ENCODE results near the gene CASKIN1.
"Not testable (repeated sequence)": the region's sequence is repeated elsewhere in the genome, so short reads cannot be mapped to it uniquely, and the experiment has no call there.

The CASKIN1 gene

GRCh38 chr16:2196162-2196980 is at the start of gene CASKIN1:
CASKIN1 (minus strand) TSS chr16:2196605; CDS start chr16:2196432, 173 bp downstream.
- peak within 1 kb of the TSS; percentile 37 for H3K4me3 ChIP-seq (ENCODE audit: low read depth, low read length)

GRCh38 chr16:2244926-2245795 is 48.8 kb upstream of the CASKIN1 start:
- H3K4me3 ChIP-seq (ENCODE audit: low read depth, low read length): no peak overlapping the region

GRCh38 chr16:2244301-2244700 is 47.9 kb upstream of the CASKIN1 start:
- no peak overlapping the region for H3K4me3 ChIP-seq (ENCODE audit: low read depth, low read length)

GRCh38 chr16:2243781-2244180 is 47.4 kb upstream of the CASKIN1 start:
- H3K4me3 ChIP-seq (ENCODE audit: low read depth, low read length): no peak overlapping the region

- H3K4me3 ChIP-seq (ENCODE audit: low read depth, low read length): no peak overlapping the region
Measured at GRCh38 chr16:2243031-2243528, 46.7 kb upstream of the CASKIN1 start.

GRCh38 chr16:2242598-2242997 is 46.2 kb upstream of the CASKIN1 start:
- no peak overlapping the region for H3K4me3 ChIP-seq (ENCODE audit: low read depth, low read length)

- not testable (repeated sequence) for H3K4me3 ChIP-seq (ENCODE audit: low read depth, low read length)
Measured at GRCh38 chr16:2240331-2240730, 43.9 kb upstream of the CASKIN1 start.

- H3K4me3 ChIP-seq (ENCODE audit: low read depth, low read length): no peak overlapping the region
Measured at GRCh38 chr16:2238838-2239675, 42.7 kb upstream of the CASKIN1 start.

- no peak overlapping the region for H3K4me3 ChIP-seq (ENCODE audit: low read depth, low read length)
Measured at GRCh38 chr16:2238150-2238837, 41.9 kb upstream of the CASKIN1 start.

- H3K4me3 ChIP-seq (ENCODE audit: low read depth, low read length): no peak overlapping the region
Measured at GRCh38 chr16:2237493-2238149, 41.2 kb upstream of the CASKIN1 start.

GRCh38 chr16:2237102-2237482 is 40.7 kb upstream of the CASKIN1 start:
- H3K4me3 ChIP-seq (ENCODE audit: low read depth, low read length): peak overlapping the region; percentile 13

- peak within 1 kb of the TSS; percentile 13 for H3K4me3 ChIP-seq (ENCODE audit: low read depth, low read length)
Measured at GRCh38 chr16:2236337-2237101, 40.1 kb upstream of the CASKIN1 start, which contains the start of gene DNASE1L2. DNASE1L2 (plus strand) TSS chr16:2236444; CDS start chr16:2236817, 373 bp downstream.

GRCh38 chr16:2235695-2236336 is 39.4 kb upstream of the CASKIN1 start:
- H3K4me3 ChIP-seq (ENCODE audit: low read depth, low read length): no peak overlapping the region

GRCh38 chr16:2235234-2235651 is 38.8 kb upstream of the CASKIN1 start:
- H3K4me3 ChIP-seq (ENCODE audit: low read depth, low read length): no peak overlapping the region

GRCh38 chr16:2234813-2235170 is 38.4 kb upstream of the CASKIN1 start:
- no peak overlapping the region for H3K4me3 ChIP-seq (ENCODE audit: low read depth, low read length)

- no peak overlapping the region for H3K4me3 ChIP-seq (ENCODE audit: low read depth, low read length)
Measured at GRCh38 chr16:2233872-2234812, 37.7 kb upstream of the CASKIN1 start.

GRCh38 chr16:2233046-2233775 is 36.8 kb upstream of the CASKIN1 start:
- H3K4me3 ChIP-seq (ENCODE audit: low read depth, low read length): no peak overlapping the region

Data from iPS-11a (cell line).